Measurements from ENCODE around the gene NANOS3. TPM values are rescaled to one million over a fixed set of nuclear protein-coding genes. Genes with fewer than 3 reads are reported as not detected.

The NANOS3 gene
- 4.2 TPM for polyA plus RNA-seq (2012; ENCODE audit: insufficient read length, low read depth)

- TF ChIP-seq POLR2AphosphoS5 (IDR thresholded peaks at IDR 0.05; ENCODE audit: low read depth, low read length) (no peak), SIN3A (IDR thresholded peaks at IDR 0.05; ENCODE audit: borderline replicate concordance, insufficient read depth, low read length) (no peak), TAF1 (IDR thresholded peaks at IDR 0.05; ENCODE audit: borderline replicate concordance, insufficient read depth, low read length) (no peak), REST (IDR thresholded peaks at IDR 0.05; ENCODE audit: insufficient read depth in 1 of 2, low read depth in 2 of 2, low read length in 2 of 2) (no peak), FOXP2 (optimal IDR thresholded peaks at IDR 0.05; ENCODE audit: borderline replicate concordance, extremely low read depth, extremely low read length, insufficient read depth) (no peak)
Observed at GRCh38 chr19:13876834-13877233, at the start of gene NANOS3. NANOS3 (plus strand) TSS chr19:13877134; CDS start chr19:13877249, 115 bp downstream.

- TF ChIP-seq REST (IDR thresholded peaks at IDR 0.05; ENCODE audit: insufficient read depth in 1 of 2, low read depth in 2 of 2, low read length in 2 of 2) (no peak), POLR2AphosphoS5 (IDR thresholded peaks at IDR 0.05; ENCODE audit: low read depth, low read length) (no peak), SIN3A (IDR thresholded peaks at IDR 0.05; ENCODE audit: borderline replicate concordance, insufficient read depth, low read length) (no peak), TAF1 (IDR thresholded peaks at IDR 0.05; ENCODE audit: borderline replicate concordance, insufficient read depth, low read length) (no peak), FOXP2 (optimal IDR thresholded peaks at IDR 0.05; ENCODE audit: borderline replicate concordance, extremely low read depth, extremely low read length, insufficient read depth) (no peak)
Observed at GRCh38 chr19:13827656-13828055, 49.3 kb upstream of the NANOS3 start.

GRCh38 chr19:13830114-13830740 lies 46.7 kb upstream of the NANOS3 start:
- TF ChIP-seq FOXP2 (optimal IDR thresholded peaks at IDR 0.05; ENCODE audit: borderline replicate concordance, extremely low read depth, extremely low read length, insufficient read depth) (no peak), POLR2AphosphoS5 (IDR thresholded peaks at IDR 0.05; ENCODE audit: low read depth, low read length) (no peak), REST (IDR thresholded peaks at IDR 0.05; ENCODE audit: insufficient read depth in 1 of 2, low read depth in 2 of 2, low read length in 2 of 2) (no peak), TAF1 (IDR thresholded peaks at IDR 0.05; ENCODE audit: borderline replicate concordance, insufficient read depth, low read length) (no peak), SIN3A (IDR thresholded peaks at IDR 0.05; ENCODE audit: borderline replicate concordance, insufficient read depth, low read length) (no peak)

GRCh38 chr19:13830741-13831536 lies 46.0 kb upstream of the NANOS3 start:
- TF ChIP-seq POLR2AphosphoS5 (IDR thresholded peaks at IDR 0.05; ENCODE audit: low read depth, low read length) (peak; percentile 29; the same call in 1 of the 2 replicates), SIN3A (IDR thresholded peaks at IDR 0.05; ENCODE audit: borderline replicate concordance, insufficient read depth, low read length) (no peak)

- TF ChIP-seq POLR2AphosphoS5 (IDR thresholded peaks at IDR 0.05; ENCODE audit: low read depth, low read length) (peak; percentile 40; the same call in 1 of the 2 replicates), FOXP2 (optimal IDR thresholded peaks at IDR 0.05; ENCODE audit: borderline replicate concordance, extremely low read depth, extremely low read length, insufficient read depth) (no peak), REST (IDR thresholded peaks at IDR 0.05; ENCODE audit: insufficient read depth in 1 of 2, low read depth in 2 of 2, low read length in 2 of 2) (no peak), SIN3A (IDR thresholded peaks at IDR 0.05; ENCODE audit: borderline replicate concordance, insufficient read depth, low read length) (no peak)
Observed at GRCh38 chr19:13831537-13832467, 45.1 kb upstream of the NANOS3 start.
